AML-193 (cell line): ENCODE measurements around the gene RANBP3.
A peak's percentile ranks its signal among the peaks of the same experiment; 100 is the strongest.
"Not testable (repeated sequence)": the region's sequence is repeated elsewhere in the genome, so short reads cannot be mapped to it uniquely, and the experiment has no call there.

Source experiments
- DNase-seq, 2 experiments: peaks; one replicate each; lab custom pipeline; 2025; lab: John Stamatoyannopoulos, UW

Gene RANBP3

DNA sequence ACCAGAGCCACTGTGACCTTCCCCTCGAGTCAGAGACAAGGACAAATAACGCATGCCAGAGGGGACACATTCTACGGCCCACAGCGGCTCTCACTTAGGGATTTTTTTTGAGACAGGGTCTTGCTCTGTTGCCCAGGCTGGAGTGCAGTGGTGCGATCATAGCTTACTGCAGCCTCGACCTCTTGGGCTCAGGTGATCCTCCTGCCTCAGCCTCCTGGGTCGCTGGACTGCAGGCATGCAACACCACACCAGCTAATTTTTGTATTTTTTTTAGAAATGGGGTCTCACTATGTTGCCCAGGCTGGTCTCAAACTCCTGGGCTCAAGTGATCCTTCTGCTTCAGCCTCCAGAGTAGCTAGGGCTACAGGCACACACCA, 28.1 kb upstream of the RANBP3 start:
- not testable (repeated sequence) for DNase-seq

DNA sequence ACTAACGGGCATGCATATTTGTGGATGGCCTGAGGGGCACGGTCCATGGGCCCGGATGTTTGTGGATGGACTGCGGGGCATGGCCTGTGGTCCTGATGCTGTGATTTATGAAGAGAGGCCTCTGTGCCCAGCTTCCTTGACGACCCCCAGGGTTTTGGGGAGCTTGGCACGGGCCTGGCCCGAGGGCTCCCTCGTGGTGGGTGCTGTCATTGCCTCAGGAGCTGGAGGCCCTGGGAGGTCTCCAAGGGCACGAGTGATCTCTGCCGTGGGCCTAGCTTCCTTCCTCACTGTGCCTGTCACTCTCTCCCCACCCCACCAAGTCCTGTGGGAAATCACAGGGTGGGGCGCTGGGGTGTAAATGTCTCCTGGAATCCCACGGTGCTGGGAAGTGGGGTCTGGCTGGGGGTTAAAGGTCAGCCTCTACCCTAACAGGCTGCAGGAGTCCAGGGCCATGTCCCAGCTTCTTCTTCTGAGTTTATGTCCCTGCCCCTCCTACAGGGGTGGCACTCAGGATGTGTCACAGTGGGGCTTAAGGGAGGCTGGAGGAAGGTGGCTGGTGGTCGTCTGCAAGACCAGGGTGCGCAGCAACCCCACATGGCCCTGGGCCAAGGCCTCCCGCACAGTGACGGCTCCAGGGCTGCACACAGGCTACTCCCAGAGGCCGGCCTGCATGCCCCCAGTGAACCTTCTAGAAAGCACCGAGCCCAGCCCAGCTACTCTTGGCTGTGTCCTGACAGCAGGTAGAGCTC, 27.6 kb upstream of the RANBP3 start:
- no peak for DNase-seq

DNA sequence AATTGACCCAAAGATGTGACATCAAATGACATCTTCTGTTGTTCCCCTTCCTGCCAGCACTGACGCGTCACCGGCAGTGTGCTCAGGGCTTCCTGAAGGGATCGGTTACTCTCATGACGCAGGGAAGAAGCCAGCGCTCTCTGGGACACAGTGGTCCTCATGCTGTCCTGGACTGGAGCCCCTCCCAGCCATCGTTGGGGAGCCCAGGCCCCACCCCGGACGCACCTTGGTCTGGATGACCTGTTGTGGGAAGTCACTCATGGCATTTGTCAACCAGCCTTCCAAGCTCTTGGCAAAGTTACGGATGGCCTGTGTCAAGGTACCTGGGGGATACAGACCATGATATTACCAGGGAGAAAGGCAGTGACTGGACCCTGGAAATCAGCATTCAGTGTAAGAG, 26.0 kb upstream of the RANBP3 start:
- no peak for DNase-seq

GRCh38 chr19:6002591-6002990, 24.7 kb upstream of the RANBP3 start:
- no peak for DNase-seq

GRCh38 chr19:6000228-6000847, 22.4 kb upstream of the RANBP3 start:
- DNase-seq: no peak

DNA sequence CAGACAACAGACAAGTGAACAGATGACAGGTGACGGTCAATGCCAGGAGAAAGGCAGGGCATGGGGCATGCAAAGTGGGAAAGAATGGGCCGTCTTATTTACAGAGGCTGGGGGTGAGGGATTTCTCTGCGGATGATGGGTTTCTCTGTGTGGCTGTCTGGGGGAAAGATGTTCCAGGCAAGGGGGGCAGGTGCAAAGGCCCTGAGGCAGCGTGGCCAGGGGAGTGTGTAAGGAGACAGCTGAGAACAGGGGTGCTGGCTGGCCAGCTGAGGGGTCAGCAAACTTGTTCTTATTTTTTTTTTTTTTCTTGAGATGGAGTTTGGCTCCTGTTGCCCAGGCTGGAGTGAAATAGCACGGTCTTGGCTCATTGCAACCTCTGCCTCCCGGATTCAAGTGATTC, 21.8 kb upstream of the RANBP3 start:
- DNase-seq: no peak

DNA sequence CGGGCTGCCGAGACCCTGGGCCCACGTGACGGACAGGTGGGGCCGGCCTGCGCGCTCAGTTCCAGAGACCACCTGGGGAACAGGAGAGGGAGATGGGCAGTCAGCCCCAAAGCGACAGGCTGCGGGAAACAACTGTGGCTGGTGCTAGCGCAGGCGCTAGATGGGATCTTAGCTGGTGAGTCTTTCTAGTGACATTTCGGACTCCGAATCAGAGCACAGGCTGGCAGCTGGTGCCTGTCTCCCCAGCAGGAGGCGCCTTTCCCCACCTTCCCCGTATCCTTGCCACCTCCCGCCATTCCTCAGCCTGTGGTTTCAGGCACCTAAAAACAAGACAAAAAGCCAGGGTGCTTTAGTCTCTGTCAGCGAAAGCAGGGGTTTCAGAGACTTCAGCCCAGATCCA, 19.4 kb upstream of the RANBP3 start:
- no peak for DNase-seq

- DNase-seq: no peak
Measured at GRCh38 chr19:5996623-5997320, 18.8 kb upstream of the RANBP3 start.

- no peak for DNase-seq
Measured at GRCh38 chr19:5996102-5996501, 18.2 kb upstream of the RANBP3 start.

DNA sequence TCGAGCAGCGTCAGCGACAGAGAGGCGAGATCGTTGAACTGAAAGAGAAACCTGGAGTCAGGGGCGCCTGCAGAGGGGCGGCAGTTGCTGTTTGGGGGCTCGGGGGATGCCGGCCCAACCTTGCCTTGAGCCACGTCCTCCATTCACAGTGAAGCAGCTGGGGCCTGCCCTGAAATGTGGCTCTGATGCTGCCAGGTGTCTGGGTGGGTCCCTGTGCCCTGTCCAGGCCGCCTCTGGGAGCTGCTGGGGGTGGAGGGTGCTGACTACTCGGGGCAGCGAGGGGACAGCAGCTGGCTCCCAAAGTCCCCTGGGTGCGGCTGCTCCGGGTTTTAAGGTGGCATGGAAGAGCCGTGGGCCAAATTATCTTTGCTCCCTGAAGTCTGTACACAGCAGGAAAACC, 17.7 kb upstream of the RANBP3 start:
- no peak for DNase-seq

GRCh38 chr19:5994405-5995165, 16.6 kb upstream of the RANBP3 start:
- no peak for DNase-seq

DNA sequence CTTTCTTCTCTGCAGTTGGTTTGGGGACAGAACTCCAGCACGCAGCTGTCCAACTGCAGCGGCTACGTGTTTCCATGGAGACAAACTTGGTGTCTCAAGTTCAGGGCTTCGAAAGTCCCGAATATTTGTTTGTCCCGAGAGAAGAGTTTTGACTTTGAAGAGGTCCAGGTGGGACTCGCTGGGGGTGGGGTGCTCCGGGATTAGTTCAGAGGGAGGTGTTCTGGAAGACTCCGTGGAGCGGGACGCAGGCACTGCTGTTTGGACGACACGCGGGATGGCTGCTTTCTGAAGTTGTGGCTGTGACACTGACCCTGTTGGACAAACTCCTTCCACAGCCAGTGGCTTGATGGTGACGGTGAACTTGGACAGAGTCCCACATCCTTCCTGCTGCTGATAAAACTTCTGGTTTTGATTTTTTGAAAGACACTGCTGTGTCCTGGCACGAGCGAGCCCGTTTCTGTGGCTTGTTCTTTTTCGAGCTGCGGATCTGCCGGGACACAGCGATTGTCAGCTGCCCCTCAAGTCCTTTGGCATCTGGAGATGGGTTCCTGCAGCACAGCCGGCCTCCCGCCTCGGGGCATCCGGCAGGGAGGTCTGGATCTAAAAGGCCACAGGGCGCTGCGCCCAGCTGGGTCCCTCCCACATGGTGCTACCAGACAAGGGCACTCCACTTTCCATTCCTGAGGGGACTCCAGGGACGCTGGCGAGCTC, 15.9 kb upstream of the RANBP3 start:
- no peak for DNase-seq

GRCh38 chr19:5993201-5993600, 15.3 kb upstream of the RANBP3 start:
- no peak for DNase-seq

GRCh38 chr19:5992756-5993155, 14.8 kb upstream of the RANBP3 start:
- DNase-seq: no peak

- DNase-seq: no peak
Measured at GRCh38 chr19:5991244-5991838, 13.4 kb upstream of the RANBP3 start.

- no peak for DNase-seq
Measured at GRCh38 chr19:5990289-5990797, 12.4 kb upstream of the RANBP3 start.

DNA sequence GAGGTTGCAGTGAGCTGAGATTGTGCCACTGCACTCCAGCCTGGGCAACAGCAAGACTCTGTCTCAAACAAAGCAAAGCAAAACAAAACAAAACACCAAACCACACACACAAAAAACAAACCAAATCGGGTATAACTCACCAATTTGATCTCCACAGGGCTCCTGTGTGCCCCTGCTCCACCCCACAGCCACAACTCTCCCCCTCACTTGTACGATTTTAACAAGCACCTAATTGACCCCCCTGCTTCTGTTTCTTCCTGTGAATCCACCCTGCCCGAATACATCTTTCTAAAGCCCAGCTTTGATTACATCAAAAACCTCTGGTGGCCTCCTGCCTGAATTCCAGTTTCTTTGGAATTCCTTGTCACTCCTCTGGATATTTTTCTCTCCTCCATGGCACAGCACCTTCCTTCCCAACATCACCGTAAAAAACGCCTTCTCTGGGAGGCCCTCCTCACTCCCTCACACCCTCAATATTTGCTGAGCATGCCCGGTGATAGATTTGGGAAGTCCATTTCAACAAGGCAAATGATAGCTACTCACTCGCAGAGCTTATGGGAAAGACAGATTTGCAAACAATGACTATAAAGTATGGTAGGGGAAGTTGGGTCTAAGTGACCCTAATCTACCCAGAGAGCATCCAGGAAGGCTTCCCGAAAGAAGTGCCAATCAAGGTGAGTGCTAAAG, 11.6 kb upstream of the RANBP3 start:
- DNase-seq: no peak

- DNase-seq: no peak
Measured at GRCh38 chr19:5988517-5989387, 10.8 kb upstream of the RANBP3 start.

DNA sequence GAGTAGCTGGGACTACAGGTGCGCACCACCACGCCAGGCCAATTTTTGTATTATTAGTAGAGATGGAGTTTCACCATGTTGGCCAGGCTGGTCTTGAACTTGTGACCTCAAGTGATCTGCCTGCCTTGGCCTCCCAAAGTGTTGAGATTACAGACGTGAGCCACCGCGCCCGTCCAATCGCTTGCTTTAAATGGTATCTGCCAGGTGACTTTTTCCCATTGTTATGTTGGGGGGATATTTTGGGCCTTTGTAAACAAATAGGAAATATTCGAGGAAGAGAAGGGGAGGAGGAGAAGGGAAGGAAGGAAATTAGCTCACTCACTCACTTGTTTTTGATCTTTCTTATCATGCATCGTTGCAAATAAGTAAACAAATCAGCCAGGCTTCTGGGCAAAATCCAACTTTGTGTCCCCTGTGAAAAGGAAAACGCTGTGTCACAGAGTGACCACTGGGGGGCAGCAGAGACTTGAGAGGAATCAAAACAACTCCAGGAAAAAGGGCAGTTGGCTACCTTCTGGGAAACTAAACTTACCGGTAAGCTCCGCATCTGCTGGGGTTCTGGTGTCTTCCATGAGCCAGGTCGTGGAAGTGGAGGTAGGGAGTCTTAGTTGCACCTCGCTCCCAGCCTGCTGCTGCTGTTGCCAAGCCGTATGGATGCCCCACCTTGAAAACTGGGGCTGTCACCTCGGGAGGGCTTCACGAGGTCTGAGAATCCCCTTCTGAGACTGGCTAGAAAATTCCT, 9.3 kb upstream of the RANBP3 start:
- DNase-seq: peak; percentile 65 to 76
